Measurements from ENCODE around the gene TTC9. TPM values are rescaled to one million over a fixed set of nuclear protein-coding genes. Genes with fewer than 3 reads are reported as not detected.
A peak's percentile ranks its signal among the peaks of the same experiment; 100 is the strongest.

TTC9 gene
- total RNA-seq, 2 donors from 2014 or later = 1.6 to 2.6 TPM

DNA sequence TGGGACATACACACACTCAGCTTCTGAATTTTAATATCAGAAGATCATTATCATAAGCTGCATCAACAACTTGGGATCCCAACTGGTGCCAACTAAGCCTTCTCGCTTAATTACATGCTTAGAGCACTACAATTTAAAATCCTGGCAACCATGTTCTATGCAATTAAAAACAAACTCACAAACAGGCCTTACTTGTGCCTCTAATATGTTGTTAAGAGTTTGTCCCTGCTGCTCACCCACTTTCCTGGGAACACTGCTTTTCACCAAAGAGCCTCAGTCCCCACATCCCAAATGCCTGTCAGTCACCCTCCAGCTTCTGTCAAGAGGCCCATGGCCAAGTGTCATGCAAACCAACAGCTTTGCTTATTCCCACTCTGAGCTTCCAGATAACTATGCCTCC, 69.7 kb downstream of the TTC9 start:
- Histone ChIP-seq H3K4me1 (peaks cover 11% of the 10 kb centered on the region), H3K4me3 (no peak overlapping the region), H3K27me3 (no peaks in the 10 kb centered on the region), H3K36me3 (replicated peaks in 1 of 2; ENCODE audit: insufficient read depth in 1 of 2, low read depth in 2 of 2) (no peaks in the 10 kb centered on the region), H3K9me3 (no peaks in the 10 kb centered on the region), H3K27ac (no peak overlapping the region)
- intact Hi-C loops (cut with DNase I) = loop anchor here (10.0 kb wide), 1 partner anchor 87 kb away; no protein-coding TSS in a partner anchor
- TF ChIP-seq, protein P1, sequence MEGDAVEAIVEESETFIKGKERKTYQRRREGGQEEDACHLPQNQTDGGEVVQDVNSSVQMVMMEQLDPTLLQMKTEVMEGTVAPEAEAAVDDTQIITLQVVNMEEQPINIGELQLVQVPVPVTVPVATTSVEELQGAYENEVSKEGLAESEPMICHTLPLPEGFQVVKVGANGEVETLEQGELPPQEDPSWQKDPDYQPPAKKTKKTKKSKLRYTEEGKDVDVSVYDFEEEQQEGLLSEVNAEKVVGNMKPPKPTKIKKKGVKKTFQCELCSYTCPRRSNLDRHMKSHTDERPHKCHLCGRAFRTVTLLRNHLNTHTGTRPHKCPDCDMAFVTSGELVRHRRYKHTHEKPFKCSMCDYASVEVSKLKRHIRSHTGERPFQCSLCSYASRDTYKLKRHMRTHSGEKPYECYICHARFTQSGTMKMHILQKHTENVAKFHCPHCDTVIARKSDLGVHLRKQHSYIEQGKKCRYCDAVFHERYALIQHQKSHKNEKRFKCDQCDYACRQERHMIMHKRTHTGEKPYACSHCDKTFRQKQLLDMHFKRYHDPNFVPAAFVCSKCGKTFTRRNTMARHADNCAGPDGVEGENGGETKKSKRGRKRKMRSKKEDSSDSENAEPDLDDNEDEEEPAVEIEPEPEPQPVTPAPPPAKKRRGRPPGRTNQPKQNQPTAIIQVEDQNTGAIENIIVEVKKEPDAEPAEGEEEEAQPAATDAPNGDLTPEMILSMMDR (IDR thresholded peaks at IDR 0.05) = no peak
- TF ChIP-seq POLR2A (IDR thresholded peaks at IDR 0.05) = no peak
- no peak for ATAC-seq
- WGBS, 2 donors = 89 to 90% methylated on average over 1 of the region's 1 CpG
- no peak for DNase-seq

GRCh38 chr14:70713096-70713495, 71.4 kb downstream of the TTC9 start:
- Histone ChIP-seq H3K4me1 (peaks cover 27% of the 10 kb centered on the region), H3K27me3 (no peaks in the 10 kb centered on the region), H3K9me3 (no peaks in the 10 kb centered on the region), H3K4me3 (no peak overlapping the region), H3K36me3 (replicated peaks in 1 of 2; ENCODE audit: insufficient read depth in 1 of 2, low read depth in 2 of 2) (no peaks in the 10 kb centered on the region), H3K27ac (no peak overlapping the region)
- ATAC-seq = no peak
- DNase-seq = no peak
- WGBS, 2 donors = 84 to 92% methylated on average over 4 of the region's 4 CpGs
- intact Hi-C loops (cut with DNase I) = loop anchor here (10.0 kb wide), 1 partner anchor 88 kb away; no protein-coding TSS in a partner anchor
- no peak for TF ChIP-seq POLR2A (IDR thresholded peaks at IDR 0.05)
- TF ChIP-seq, protein P1 (IDR thresholded peaks at IDR 0.05) = no peak

DNA sequence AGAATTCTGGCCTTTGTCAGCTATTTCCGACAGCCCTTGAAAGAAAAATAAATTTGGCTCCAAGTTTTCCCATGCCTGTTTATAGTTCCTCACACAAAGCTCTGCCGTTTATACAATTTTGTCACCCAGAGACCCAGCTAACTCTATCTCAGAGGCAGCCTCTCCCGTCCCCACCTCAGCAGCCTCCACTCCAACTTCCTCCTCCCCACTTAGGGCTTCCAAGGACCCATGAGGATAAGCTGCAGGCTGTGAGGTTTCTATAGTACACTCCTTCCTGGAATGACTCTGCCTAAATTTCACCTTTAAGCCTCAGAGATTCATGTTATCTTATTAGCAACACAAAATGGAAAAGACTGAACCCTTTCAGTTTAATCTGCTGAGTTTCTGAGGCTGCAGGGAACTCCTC, 71.8 kb downstream of the TTC9 start:
- peaks cover 28% of the 10 kb centered on the region for H3K4me1 ChIP-seq
- TF ChIP-seq POLR2A (IDR thresholded peaks at IDR 0.05) = no peak
- TF ChIP-seq, protein P1 (IDR thresholded peaks at IDR 0.05) = no peak
- no peaks in the 10 kb centered on the region for H3K27me3 ChIP-seq
- peak overlapping the region in 1 of 4 donors; percentile 22 for H3K27ac ChIP-seq
- DNase-seq (no peak), ATAC-seq (no peak)
- 25 to 41% methylated on average over 3 of the region's 3 CpGs for WGBS, 2 donors
- H3K9me3 ChIP-seq = no peaks in the 10 kb centered on the region
- intact Hi-C loops (cut with DNase I) = loop anchor here (10.0 kb wide), 1 partner anchor 89 kb away; no protein-coding TSS in a partner anchor
- no peak overlapping the region for H3K4me3 ChIP-seq
- H3K36me3 ChIP-seq (replicated peaks in 1 of 2; ENCODE audit: insufficient read depth in 1 of 2, low read depth in 2 of 2) = no peaks in the 10 kb centered on the region

DNA sequence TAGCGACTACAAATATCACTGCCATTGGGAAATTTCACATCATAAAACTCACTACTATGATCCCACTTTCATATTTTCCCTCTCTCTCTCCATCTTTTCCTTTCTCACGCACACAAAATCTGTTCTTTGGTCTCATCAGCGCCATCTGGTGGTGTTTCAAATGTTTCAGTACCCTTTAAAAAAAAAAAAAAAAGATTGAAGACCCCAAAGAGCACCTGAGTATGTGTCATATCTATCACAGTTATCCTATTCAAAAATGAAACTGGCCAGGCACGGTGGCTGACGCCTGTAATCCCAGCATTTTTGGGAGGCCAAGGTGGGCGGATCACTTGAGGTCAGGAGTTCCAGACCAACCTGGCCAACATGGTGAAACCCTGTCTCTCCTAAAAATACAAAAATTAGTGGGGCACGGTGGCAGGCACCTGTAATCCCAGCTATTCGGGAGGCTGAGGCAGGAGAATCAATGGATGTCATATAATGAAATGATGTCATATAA, 72.4 kb downstream of the TTC9 start:
- 11 to 12% methylated on average over 8 of the region's 8 CpGs for WGBS, 2 donors
- Histone ChIP-seq H3K4me3 (no peak overlapping the region), H3K36me3 (replicated peaks in 1 of 2; ENCODE audit: insufficient read depth in 1 of 2, low read depth in 2 of 2) (no peaks in the 10 kb centered on the region), H3K27me3 (no peaks in the 10 kb centered on the region), H3K27ac (no peak overlapping the region), H3K4me1 (peaks cover 28% of the 10 kb centered on the region), H3K9me3 (no peaks in the 10 kb centered on the region)
- DNase-seq (peak; percentile 47 to 61 (median 52)), ATAC-seq (peak; percentile 33)
- TF ChIP-seq POLR2A (IDR thresholded peaks at IDR 0.05) = no peak
- TF ChIP-seq, protein P1 (IDR thresholded peaks at IDR 0.05) = peak; percentile 17 to 82 (median 59)
- intact Hi-C loops (cut with DNase I) = loop anchor here (10.0 kb wide), 1 partner anchor 89 kb away; no protein-coding TSS in a partner anchor

DNA sequence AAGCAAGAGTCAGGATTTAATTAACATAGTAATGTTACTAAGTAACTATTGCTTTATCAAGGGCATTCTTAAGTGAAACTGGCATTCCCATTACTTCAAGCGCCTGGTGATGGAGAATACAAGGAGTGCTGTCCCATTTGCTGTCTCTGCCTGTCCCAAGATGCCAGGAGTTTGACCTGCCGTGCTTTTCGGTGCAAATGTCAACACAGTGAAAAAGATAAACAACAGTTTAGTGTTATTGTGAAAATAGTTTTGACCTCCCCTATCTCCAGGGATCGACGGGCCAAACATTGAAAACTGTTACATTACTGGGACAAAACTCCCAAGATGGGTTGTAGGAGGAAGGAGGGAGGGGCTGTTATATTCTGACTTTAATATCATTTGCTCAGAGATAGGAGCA, 74.8 kb downstream of the TTC9 start:
- Histone ChIP-seq H3K4me1 (peaks cover 30% of the 10 kb centered on the region), H3K36me3 (replicated peaks in 1 of 2; ENCODE audit: insufficient read depth in 1 of 2, low read depth in 2 of 2) (no peaks in the 10 kb centered on the region), H3K4me3 (no peak overlapping the region), H3K27me3 (no peaks in the 10 kb centered on the region), H3K27ac (peak overlapping the region in 2 of 4 donors; percentile 34 to 38), H3K9me3 (no peaks in the 10 kb centered on the region)
- TF ChIP-seq, protein P1 (IDR thresholded peaks at IDR 0.05) = no peak
- no peak for TF ChIP-seq POLR2A (IDR thresholded peaks at IDR 0.05)
- peak; percentile 14 for ATAC-seq
- no peak for DNase-seq
- intact Hi-C loops (cut with DNase I) = loop anchor here (10.0 kb wide), 1 partner anchor 92 kb away; no protein-coding TSS in a partner anchor
- WGBS, 2 donors = 17 to 28% methylated on average over 5 of the region's 5 CpGs

Measured in body of pancreas (tissue), 4 donors.